Measurements from ENCODE around the gene COL11A1.

GRCh38 chr1:102857251-102857650, 251.1 kb downstream of the COL11A1 start:
- TF ChIP-seq ETV6 (CRISPR knock-in tag; conservative IDR thresholded peaks at IDR 0.05): no peak
- TF ChIP-seq, protein P1, sequence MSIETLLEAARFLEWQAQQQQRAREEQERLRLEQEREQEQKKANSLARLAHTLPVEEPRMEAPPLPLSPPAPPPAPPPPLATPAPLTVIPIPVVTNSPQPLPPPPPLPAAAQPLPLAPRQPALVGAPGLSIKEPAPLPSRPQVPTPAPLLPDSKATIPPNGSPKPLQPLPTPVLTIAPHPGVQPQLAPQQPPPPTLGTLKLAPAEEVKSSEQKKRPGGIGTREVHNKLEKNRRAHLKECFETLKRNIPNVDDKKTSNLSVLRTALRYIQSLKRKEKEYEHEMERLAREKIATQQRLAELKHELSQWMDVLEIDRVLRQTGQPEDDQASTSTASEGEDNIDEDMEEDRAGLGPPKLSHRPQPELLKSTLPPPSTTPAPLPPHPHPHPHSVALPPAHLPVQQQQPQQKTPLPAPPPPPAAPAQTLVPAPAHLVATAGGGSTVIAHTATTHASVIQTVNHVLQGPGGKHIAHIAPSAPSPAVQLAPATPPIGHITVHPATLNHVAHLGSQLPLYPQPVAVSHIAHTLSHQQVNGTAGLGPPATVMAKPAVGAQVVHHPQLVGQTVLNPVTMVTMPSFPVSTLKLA (IDR thresholded peaks at IDR 0.05): no peak
- no peak for TF ChIP-seq MEF2D (CRISPR knock-in tag; IDR thresholded peaks at IDR 0.05)
- TF ChIP-seq, protein P2, sequence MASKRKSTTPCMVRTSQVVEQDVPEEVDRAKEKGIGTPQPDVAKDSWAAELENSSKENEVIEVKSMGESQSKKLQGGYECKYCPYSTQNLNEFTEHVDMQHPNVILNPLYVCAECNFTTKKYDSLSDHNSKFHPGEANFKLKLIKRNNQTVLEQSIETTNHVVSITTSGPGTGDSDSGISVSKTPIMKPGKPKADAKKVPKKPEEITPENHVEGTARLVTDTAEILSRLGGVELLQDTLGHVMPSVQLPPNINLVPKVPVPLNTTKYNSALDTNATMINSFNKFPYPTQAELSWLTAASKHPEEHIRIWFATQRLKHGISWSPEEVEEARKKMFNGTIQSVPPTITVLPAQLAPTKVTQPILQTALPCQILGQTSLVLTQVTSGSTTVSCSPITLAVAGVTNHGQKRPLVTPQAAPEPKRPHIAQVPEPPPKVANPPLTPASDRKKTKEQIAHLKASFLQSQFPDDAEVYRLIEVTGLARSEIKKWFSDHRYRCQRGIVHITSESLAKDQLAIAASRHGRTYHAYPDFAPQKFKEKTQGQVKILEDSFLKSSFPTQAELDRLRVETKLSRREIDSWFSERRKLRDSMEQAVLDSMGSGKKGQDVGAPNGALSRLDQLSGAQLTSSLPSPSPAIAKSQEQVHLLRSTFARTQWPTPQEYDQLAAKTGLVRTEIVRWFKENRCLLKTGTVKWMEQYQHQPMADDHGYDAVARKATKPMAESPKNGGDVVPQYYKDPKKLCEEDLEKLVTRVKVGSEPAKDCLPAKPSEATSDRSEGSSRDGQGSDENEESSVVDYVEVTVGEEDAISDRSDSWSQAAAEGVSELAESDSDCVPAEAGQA (IDR thresholded peaks at IDR 0.05; ENCODE audit: low read depth): no peak
- TF ChIP-seq, protein P2 (CRISPR knock-in tag; IDR thresholded peaks at IDR 0.05; ENCODE audit: borderline replicate concordance): no peak
- no peak for TF ChIP-seq ZNF282 (IDR thresholded peaks at IDR 0.05; ENCODE audit: partially characterized antibody)
- TF ChIP-seq HDAC6 (IDR thresholded peaks at IDR 0.05; ENCODE audit: low read depth, low read length): no peak
- TF ChIP-seq ZNF510 (CRISPR knock-in tag; IDR thresholded peaks at IDR 0.05; ENCODE audit: low read depth): no peak
- no peak for TF ChIP-seq TAF1 (CRISPR knock-in tag; IDR thresholded peaks at IDR 0.05)
- no peak for TF ChIP-seq CHD2 (IDR thresholded peaks at IDR 0.05; ENCODE audit: low read depth, low read length)
- TF ChIP-seq, protein P3, sequence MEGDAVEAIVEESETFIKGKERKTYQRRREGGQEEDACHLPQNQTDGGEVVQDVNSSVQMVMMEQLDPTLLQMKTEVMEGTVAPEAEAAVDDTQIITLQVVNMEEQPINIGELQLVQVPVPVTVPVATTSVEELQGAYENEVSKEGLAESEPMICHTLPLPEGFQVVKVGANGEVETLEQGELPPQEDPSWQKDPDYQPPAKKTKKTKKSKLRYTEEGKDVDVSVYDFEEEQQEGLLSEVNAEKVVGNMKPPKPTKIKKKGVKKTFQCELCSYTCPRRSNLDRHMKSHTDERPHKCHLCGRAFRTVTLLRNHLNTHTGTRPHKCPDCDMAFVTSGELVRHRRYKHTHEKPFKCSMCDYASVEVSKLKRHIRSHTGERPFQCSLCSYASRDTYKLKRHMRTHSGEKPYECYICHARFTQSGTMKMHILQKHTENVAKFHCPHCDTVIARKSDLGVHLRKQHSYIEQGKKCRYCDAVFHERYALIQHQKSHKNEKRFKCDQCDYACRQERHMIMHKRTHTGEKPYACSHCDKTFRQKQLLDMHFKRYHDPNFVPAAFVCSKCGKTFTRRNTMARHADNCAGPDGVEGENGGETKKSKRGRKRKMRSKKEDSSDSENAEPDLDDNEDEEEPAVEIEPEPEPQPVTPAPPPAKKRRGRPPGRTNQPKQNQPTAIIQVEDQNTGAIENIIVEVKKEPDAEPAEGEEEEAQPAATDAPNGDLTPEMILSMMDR (CRISPR knock-in tag; IDR thresholded peaks at IDR 0.05): no peak
